T-helper 17 cell (primary cell): ENCODE results near the gene SPARC. TPM values are rescaled to one million over a fixed set of nuclear protein-coding genes. Genes with fewer than 3 reads are reported as not detected.
"Not testable (repeated sequence)": the region's sequence is repeated elsewhere in the genome, so short reads cannot be mapped to it uniquely, and the experiment has no call there.

Source experiments
- ATAC-seq: fragments of 150-1000 bp; cut with Tn5 transposase; 2 replicates; pipeline ENCODE4 v1.10.0; 2021; ENCODE audit warnings: mild to moderate bottlenecking, moderate library complexity
- DNase-seq, 3 donors: peaks; one replicate each; pipeline versions ENCODE4 v3.0.0 to v3.0.0-alpha.2; 2020 to 2021
- H3K9me3 ChIP-seq: one replicate; pipeline ENCODE4 v1.7.0; 2013; ENCODE audit warnings: low read length, mild to moderate bottlenecking; ENCODE audit not compliant: control insufficient read depth, poor library complexity, severe bottlenecking
- H3K27ac Mint-ChIP-seq: one replicate; pipeline ENCODE4 v1.8.0; 2022; ENCODE audit warnings: mild to moderate bottlenecking, moderate library complexity, mixed read lengths
- H3K27me3 Mint-ChIP-seq: one replicate; pipeline ENCODE4 v1.8.0; 2022; ENCODE audit warnings: mixed read lengths
- H3K36me3 Mint-ChIP-seq: one replicate; pipeline ENCODE4 v1.8.0; 2022; ENCODE audit warnings: low read depth, mixed read lengths
- H3K4me1 Mint-ChIP-seq: one replicate; pipeline ENCODE4 v1.8.0; 2022; ENCODE audit warnings: mild to moderate bottlenecking, mixed read lengths
- H3K4me3 Mint-ChIP-seq: one replicate; pipeline ENCODE4 v1.8.0; 2022; ENCODE audit warnings: mild to moderate bottlenecking, moderate library complexity, mixed read lengths
- total RNA-seq, 4 donors: library from RNA in 2 of 4; stranded (reverse) in 2 of 4; gene quantifications; one replicate each; pipeline ENCODE4 v1.2.3 and lab custom pipeline; 2022 to 2026

SPARC gene
- total RNA-seq, 2 donors from 2014 or later: 12.5 to 494 TPM

GRCh38 chr5:151696470-151697061 lies 9.9 kb upstream of the SPARC start:
- ATAC-seq: no peak
- Mint-ChIP-seq H3K4me1 (peaks cover 5% of the 10 kb centered on the region), H3K36me3 (peaks cover 5% of the 10 kb centered on the region), H3K27me3 (peaks cover 27% of the 10 kb centered on the region), H3K4me3 (no peak overlapping the region), H3K27ac (no peak overlapping the region)
- DNase-seq: no peak
- H3K9me3 ChIP-seq: no peaks in the 10 kb centered on the region

- no peaks in the 10 kb centered on the region for H3K9me3 ChIP-seq
- H3K36me3 Mint-ChIP-seq: peaks cover 4% of the 10 kb centered on the region
- no peak overlapping the region for H3K4me3 Mint-ChIP-seq
- peaks cover 3% of the 10 kb centered on the region for H3K4me1 Mint-ChIP-seq
- peaks cover 33% of the 10 kb centered on the region for H3K27me3 Mint-ChIP-seq
- no peak overlapping the region for H3K27ac Mint-ChIP-seq
- DNase-seq (no peak), ATAC-seq (no peak)
Observed at GRCh38 chr5:151695464-151695863, 8.7 kb upstream of the SPARC start.

GRCh38 chr5:151694035-151694485 lies 7.3 kb upstream of the SPARC start:
- H3K4me3 Mint-ChIP-seq: no peak overlapping the region
- no peak for ATAC-seq
- H3K27ac Mint-ChIP-seq: no peak overlapping the region
- peaks cover 31% of the 10 kb centered on the region for H3K27me3 Mint-ChIP-seq
- H3K9me3 ChIP-seq: no peaks in the 10 kb centered on the region
- peaks cover 4% of the 10 kb centered on the region for H3K36me3 Mint-ChIP-seq
- DNase-seq: no peak
- H3K4me1 Mint-ChIP-seq: no peaks in the 10 kb centered on the region

- ATAC-seq (no peak), DNase-seq (no peak)
- no peaks in the 10 kb centered on the region for H3K4me1 Mint-ChIP-seq
- no peak overlapping the region for H3K27ac Mint-ChIP-seq
- peaks cover 39% of the 10 kb centered on the region for H3K27me3 Mint-ChIP-seq
- no peaks in the 10 kb centered on the region for H3K9me3 ChIP-seq
- peaks cover 4% of the 10 kb centered on the region for H3K36me3 Mint-ChIP-seq
- H3K4me3 Mint-ChIP-seq: no peak overlapping the region
Observed at GRCh38 chr5:151692312-151692711, 5.6 kb upstream of the SPARC start.

- no peak overlapping the region for H3K27ac Mint-ChIP-seq
- DNase-seq (no peak), ATAC-seq (no peak)
- no peaks in the 10 kb centered on the region for H3K9me3 ChIP-seq
- peaks cover 6% of the 10 kb centered on the region for H3K36me3 Mint-ChIP-seq
- peaks cover 43% of the 10 kb centered on the region for H3K27me3 Mint-ChIP-seq
- H3K4me1 Mint-ChIP-seq: peaks cover 5% of the 10 kb centered on the region
- H3K4me3 Mint-ChIP-seq: no peak overlapping the region
Observed at GRCh38 chr5:151691706-151692105, 5.0 kb upstream of the SPARC start.

GRCh38 chr5:151689591-151689990 lies 2.9 kb upstream of the SPARC start:
- H3K36me3 Mint-ChIP-seq: peaks cover 12% of the 10 kb centered on the region
- peaks cover 58% of the 10 kb centered on the region for H3K27me3 Mint-ChIP-seq
- H3K4me3 Mint-ChIP-seq, ATAC-seq, H3K27ac Mint-ChIP-seq, DNase-seq, H3K9me3 ChIP-seq: not testable (repeated sequence)
- peaks cover 13% of the 10 kb centered on the region for H3K4me1 Mint-ChIP-seq

DNA sequence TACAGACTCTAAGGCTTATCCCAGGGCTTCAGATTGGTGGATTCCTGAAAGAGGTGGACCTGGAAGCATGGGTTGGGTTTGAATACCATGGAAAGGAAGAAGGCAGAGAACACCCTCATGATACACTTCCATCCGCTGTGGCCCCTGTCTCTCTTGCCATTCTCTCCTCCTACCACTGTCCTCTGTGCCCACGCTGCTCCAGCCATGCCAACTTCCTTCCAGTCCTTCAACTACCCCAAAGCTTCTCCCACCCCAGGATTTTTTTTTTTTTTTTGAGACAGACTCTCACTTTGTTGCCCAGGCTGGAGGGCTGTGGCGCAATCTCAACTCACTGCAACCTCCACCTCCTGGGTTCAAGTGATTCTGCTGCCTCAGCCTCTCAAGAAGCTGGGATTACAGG lies 1.7 kb upstream of the SPARC start:
- DNase-seq: no peak
- Mint-ChIP-seq H3K4me3 (no peak overlapping the region), H3K4me1 (peaks cover 13% of the 10 kb centered on the region), H3K36me3 (peaks cover 12% of the 10 kb centered on the region), H3K27me3 (peaks cover 66% of the 10 kb centered on the region), H3K27ac (no peak overlapping the region)
- no peak for ATAC-seq
- no peaks in the 10 kb centered on the region for H3K9me3 ChIP-seq

DNA sequence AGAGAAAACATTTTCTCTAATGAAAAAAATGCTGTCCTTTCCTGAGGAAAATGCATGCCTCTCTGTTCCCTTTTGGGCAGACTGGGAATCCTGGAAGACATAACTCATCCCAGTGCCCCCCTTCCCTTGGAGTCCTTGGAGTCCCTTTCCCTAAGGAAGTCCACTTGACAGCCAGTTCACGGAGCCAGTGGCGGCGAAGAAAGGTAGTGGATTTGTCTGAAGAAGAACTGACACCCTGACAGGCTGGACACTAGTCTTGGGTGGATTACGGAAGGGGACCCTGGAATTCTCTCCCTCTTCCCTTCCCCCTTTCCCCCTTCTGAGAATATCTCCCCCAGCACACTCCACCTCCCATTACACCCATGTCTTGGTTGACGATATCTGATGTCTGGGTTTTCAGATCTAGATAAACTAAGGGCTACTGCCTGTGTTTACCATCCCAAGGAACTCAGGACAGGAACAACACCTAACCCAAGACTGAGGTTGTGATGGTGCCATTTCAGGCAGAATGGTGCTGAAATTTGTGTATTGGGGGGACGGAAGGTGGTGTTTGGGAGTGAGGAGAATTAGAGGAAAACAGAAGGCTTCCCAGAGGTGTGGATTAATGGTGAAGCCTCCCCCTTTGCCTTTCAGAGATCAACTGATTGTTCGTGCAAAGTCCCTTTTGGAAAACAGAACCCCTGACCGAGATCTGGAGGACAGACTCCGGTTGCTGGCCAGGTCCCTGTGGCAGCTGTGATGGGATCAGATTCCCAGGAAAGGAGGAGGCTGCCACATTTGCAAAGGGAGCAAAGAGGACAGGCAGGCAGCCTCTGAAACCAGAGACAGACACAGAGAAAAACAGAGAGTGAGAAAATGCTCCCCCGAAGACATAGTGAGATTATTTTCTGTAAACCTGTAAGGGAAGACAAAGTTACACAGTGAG lies 704 bp downstream of the SPARC start:
- Mint-ChIP-seq H3K36me3 (peaks cover 7% of the 10 kb centered on the region), H3K27ac (no peak overlapping the region), H3K27me3 (peaks cover 62% of the 10 kb centered on the region), H3K4me3 (peak overlapping the region; percentile 68), H3K4me1 (peaks cover 13% of the 10 kb centered on the region)
- DNase-seq: no peak
- no peaks in the 10 kb centered on the region for H3K9me3 ChIP-seq
- no peak for ATAC-seq

DNA sequence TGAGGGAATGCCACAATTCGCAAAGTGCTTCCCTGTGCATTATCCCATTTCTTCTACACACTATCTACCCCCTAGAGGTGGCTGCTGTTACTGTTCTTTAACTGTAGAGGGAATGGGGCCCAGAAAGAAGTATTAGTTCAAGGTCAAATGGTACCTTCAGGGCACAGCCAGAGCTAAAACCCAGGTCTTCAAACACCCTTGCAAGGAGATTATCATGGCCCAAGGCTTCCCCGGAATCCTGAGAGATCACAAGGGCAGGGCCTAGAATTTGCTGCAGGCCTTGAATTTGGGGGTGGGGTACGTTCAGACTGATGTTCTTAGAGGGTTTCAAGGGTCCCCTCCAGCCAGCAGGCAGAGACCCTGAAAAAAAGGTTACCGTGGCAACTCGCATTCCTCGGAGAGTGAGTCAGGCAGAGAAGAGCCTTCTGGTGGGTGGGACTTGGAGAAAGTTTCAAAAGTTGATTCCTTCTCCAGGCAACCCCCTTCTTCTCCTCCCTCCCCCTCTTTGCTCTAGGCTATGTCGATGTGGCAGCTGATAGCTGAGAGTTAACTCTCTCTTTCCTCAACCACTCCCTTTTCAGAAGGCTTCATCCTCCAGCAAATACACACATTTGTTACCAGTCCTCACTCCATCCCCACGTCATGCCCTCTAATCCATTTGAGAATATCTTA lies 1.9 kb downstream of the SPARC start:
- H3K4me1 Mint-ChIP-seq: peaks cover 13% of the 10 kb centered on the region

GRCh38 chr5:151683986-151684588 lies 2.6 kb downstream of the SPARC start:
- Mint-ChIP-seq H3K27ac (no peak overlapping the region), H3K27me3 (peaks cover 60% of the 10 kb centered on the region), H3K36me3 (peaks cover 7% of the 10 kb centered on the region)

More for the DNA sequence above, 1.9 kb downstream of the SPARC start:
- peaks cover 7% of the 10 kb centered on the region for H3K36me3 Mint-ChIP-seq
- peaks cover 61% of the 10 kb centered on the region for H3K27me3 Mint-ChIP-seq
- H3K9me3 ChIP-seq: no peaks in the 10 kb centered on the region
- ATAC-seq (no peak), DNase-seq (no peak)
- H3K4me3 Mint-ChIP-seq: no peak overlapping the region
- H3K27ac Mint-ChIP-seq: no peak overlapping the region

GRCh38 chr5:151683444-151683843 lies 3.3 kb downstream of the SPARC start:
- Mint-ChIP-seq H3K4me3 (no peak overlapping the region), H3K4me1 (peaks cover 13% of the 10 kb centered on the region), H3K27ac (no peak overlapping the region), H3K36me3 (peaks cover 7% of the 10 kb centered on the region), H3K27me3 (peaks cover 60% of the 10 kb centered on the region)
- ATAC-seq (no peak), DNase-seq (no peak)
- H3K9me3 ChIP-seq: no peaks in the 10 kb centered on the region

More at GRCh38 chr5:151683986-151684588, 2.6 kb downstream of the SPARC start:
- H3K4me3 Mint-ChIP-seq: no peak overlapping the region
- no peaks in the 10 kb centered on the region for H3K9me3 ChIP-seq
- no peak for ATAC-seq
- H3K4me1 Mint-ChIP-seq: peaks cover 13% of the 10 kb centered on the region
- DNase-seq: no peak

DNA sequence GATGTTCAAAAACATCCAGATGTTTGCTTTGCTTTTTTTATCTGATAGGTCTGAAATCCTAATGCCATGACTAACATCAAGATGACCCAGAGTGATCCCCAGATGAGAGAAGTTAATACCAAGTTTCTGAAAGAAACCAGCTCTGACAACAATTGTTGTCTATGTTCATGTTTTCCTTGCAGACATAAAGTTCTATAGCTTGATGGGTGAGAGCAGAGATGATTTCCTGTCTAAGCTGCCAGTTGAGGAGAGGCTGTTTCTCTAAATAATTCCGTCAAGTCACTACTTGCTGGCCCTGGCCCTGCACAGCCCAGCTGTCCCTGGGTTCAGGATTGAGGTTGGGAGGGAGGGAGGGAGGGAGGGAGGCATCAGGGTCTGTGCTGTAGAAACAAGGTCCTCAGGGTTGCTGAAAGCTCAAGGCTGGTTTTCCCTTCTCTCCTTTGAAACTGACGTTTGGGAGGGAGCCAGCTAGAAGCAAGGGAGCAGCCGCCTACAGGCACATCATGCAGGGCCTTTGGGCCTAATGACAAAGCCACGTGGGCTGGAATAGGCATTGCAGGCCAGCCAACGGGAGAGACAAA lies 3.9 kb downstream of the SPARC start:
- H3K36me3 Mint-ChIP-seq: peaks cover 7% of the 10 kb centered on the region
- ATAC-seq: no peak
- H3K4me3 Mint-ChIP-seq: no peak overlapping the region
- H3K27ac Mint-ChIP-seq: no peak overlapping the region
- peaks cover 57% of the 10 kb centered on the region for H3K27me3 Mint-ChIP-seq
- H3K4me1 Mint-ChIP-seq: peaks cover 13% of the 10 kb centered on the region
- H3K9me3 ChIP-seq: no peaks in the 10 kb centered on the region
- no peak for DNase-seq
